HL-60 (cell line): Measurements from ENCODE around the gene CST6.

Experiments
- DNase-seq, 2 experiments: peaks; one replicate each; pipeline ENCODE4 v3.0.0-alpha.2; 2010 to 2020; ENCODE audit warnings: low read depth in 1 of 2, low spot score in 1 of 2
- H3K27ac ChIP-seq: fragments of 250-450 bp; sonication (Bioruptor Pico); replicated peaks from 2 replicates; pipeline ENCODE4 v1.5.1; 2020; ENCODE audit warnings: mild to moderate bottlenecking, moderate library complexity
- H3K27me3 ChIP-seq: fragments of 250-450 bp; sonication (Bioruptor Pico); 2 replicates; pipeline ENCODE4 v1.5.1; 2021; ENCODE audit warnings: mild to moderate bottlenecking, moderate library complexity; ENCODE audit not compliant: insufficient read depth, poor library complexity, severe bottlenecking
- H3K4me3 ChIP-seq: replicated peaks from 2 replicates; pipeline ENCODE4 v1.5.1; 2011; ENCODE audit warnings: mild to moderate bottlenecking, control low read depth, low read length; ENCODE audit not compliant: insufficient read depth
- CTCF ChIP-seq: IDR thresholded peaks from one replicate; pipeline ENCODE4 v1.5.1; 2011; ENCODE audit warnings: low read length, control low read depth, inconsistent platforms; ENCODE audit not compliant: insufficient read depth
- GABPA ChIP-seq: IDR thresholded peaks from 2 replicates; pipeline ENCODE4 v1.6.1; 2012; ENCODE audit warnings: low read depth
- POLR2AphosphoS5 ChIP-seq: IDR thresholded peaks from 2 replicates; pipeline ENCODE4 v1.6.1; 2012; ENCODE audit warnings: low read depth
- REST ChIP-seq: IDR thresholded peaks from 2 replicates; pipeline ENCODE4 v1.6.1; 2012; ENCODE audit warnings: low read depth; ENCODE audit not compliant: insufficient replicate concordance
- SPI1 ChIP-seq: IDR thresholded peaks from 2 replicates; pipeline ENCODE4 v1.6.1; 2012; ENCODE audit warnings: low read depth, mild to moderate bottlenecking, borderline replicate concordance

CST6 gene

DNA sequence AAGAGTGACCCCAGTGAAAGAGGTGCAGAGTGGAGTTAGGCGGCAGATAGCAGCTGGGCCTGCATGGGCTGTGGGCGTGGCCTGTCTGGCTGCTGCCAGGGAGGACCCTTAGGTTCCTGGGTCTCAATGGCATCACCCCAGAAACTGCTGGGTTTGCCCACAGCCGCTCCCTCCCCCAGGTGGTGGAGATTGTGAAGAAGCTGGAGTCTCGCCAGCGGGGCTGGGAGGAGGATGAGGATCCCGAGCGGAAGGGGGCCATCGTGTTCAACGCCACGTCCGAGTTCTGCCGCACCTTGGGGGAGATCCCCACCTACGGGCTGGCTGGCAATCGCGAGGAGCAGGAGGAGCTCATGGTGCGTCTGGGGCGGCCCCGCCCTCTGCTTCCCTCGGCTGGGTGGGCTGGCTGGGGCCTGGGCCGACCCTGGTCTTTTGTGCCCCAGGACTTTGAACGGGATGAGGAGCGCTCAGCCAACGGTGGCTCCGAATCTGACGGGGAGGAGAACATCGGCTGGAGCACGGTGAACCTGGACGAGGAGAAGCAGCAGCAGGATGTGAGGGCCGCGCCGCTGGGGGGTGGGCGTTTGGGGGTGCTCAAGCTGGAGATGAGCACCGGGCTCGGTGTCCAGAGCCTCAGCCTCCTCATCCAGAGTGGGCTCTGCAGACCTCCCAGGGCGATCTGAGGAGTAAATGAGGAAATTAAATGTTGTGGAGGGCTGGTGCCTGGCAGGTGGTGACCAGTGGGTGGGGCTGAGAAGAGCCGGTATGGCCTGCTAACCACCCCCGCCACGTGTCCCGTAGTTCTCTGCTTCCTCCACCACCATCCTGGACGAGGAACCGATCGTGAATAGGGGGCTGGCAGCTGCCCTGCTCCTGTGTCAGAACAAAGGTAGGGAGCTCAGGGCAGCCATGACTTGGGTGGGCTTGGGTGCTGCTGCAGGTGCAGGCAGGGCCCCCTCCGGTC lies 35.3 kb upstream of the CST6 start:
- no peaks in the 10 kb centered on the region for H3K27me3 ChIP-seq
- no peak for DNase-seq
- H3K27ac ChIP-seq: no peak overlapping the region
- H3K4me3 ChIP-seq: no peak overlapping the region
- TF ChIP-seq POLR2AphosphoS5 (peak; percentile 40; the same call in 1 of the 2 replicates), SPI1 (no peak)

DNA sequence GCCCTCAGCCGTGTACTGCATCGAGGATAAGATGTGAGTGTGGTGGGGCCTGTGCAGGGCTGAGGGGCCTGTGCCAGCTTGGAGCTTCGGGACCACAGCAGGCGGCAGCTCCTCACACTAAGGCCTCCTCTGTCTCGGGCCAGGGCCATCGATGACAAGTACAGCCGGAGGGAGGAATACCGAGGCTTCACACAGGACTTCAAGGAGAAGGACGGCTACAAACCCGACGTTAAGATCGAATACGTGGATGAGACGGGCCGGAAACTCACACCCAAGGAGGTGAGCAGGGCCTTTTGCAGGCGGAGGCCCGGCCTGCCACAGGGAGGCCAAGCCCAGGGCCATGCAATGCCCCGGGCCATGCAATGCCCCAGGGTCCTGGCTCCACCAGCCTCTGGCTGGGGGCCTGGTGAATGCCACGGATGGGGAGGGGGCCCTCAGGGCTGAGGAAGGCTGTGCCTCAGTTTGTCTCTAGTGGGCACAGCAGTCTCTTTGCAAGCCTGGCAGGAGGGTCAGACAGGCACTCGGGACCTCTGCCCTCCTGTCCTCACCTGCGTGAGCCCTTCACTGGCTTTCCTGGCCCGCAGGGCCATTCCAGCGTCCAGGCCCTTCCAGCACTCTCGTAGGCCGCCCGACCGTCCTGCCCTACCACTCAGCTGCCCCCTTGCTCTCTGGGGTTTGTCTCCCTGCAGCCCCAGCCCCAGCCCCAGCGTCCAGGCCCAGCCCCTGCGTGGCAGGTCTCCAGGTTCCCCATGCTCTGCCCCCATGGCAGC lies 34.0 kb upstream of the CST6 start:
- Histone ChIP-seq H3K4me3 (no peak overlapping the region), H3K27me3 (no peaks in the 10 kb centered on the region), H3K27ac (no peak overlapping the region)
- TF ChIP-seq GABPA (no peak), POLR2AphosphoS5 (no peak), SPI1 (no peak), REST (no peak), CTCF (no peak)
- DNase-seq: no peak

- no peak overlapping the region for H3K27ac ChIP-seq
Observed at GRCh38 chr11:65978391-65979238, 33.2 kb upstream of the CST6 start.

More at GRCh38 chr11:65978391-65979238, 33.2 kb upstream of the CST6 start:
- no peak overlapping the region for H3K4me3 ChIP-seq
- no peak for DNase-seq
- TF ChIP-seq GABPA (no peak), CTCF (no peak), REST (no peak), SPI1 (no peak), POLR2AphosphoS5 (no peak)
- no peaks in the 10 kb centered on the region for H3K27me3 ChIP-seq
